Measurements from ENCODE around the gene MTCH2. TPM values are rescaled to one million over a fixed set of nuclear protein-coding genes. Genes with fewer than 3 reads are reported as not detected.

Gene MTCH2
- total RNA-seq, 1 donor from 2014 or later = 111 TPM

GRCh38 chr11:47595029-47595428, 47.3 kb downstream of the MTCH2 start:
- intact Hi-C loops (cut with DNase I) = no loop called here
- ATAC-seq (ENCODE audit: poor library complexity) (peak; percentile 94), DNase-seq (peak; percentile 61)

- intact Hi-C loops (cut with DNase I) = no loop called here
- no peak for ATAC-seq (ENCODE audit: poor library complexity)
These were observed 48.2 kb downstream of the MTCH2 start, which contains the start of gene C1QTNF4 for GRCh38 chr11:47593934-47594855. C1QTNF4 (minus strand) TSS chr11:47594411; CDS start chr11:47590810, 3,601 bp downstream.

GRCh38 chr11:47593492-47593933, 48.8 kb downstream of the MTCH2 start:
- intact Hi-C loops (cut with DNase I) = no loop called here
- DNase-seq (no peak), ATAC-seq (ENCODE audit: poor library complexity) (no peak)

More at GRCh38 chr11:47593934-47594855, 48.2 kb downstream of the MTCH2 start, which contains the start of gene C1QTNF4:
- DNase-seq = no peak

- DNase-seq = no peak
- intact Hi-C loops (cut with DNase I) = no loop called here
- ATAC-seq (ENCODE audit: poor library complexity) = no peak
These were observed 49.4 kb downstream of the MTCH2 start for GRCh38 chr11:47592970-47593369.

GRCh38 chr11:47592251-47592650, 50.1 kb downstream of the MTCH2 start:
- intact Hi-C loops (cut with DNase I) = no loop called here
- no peak for ATAC-seq (ENCODE audit: poor library complexity)
- no peak for DNase-seq

GRCh38 chr11:47591764-47592163, 50.6 kb downstream of the MTCH2 start:
- DNase-seq (no peak), ATAC-seq (ENCODE audit: poor library complexity) (no peak)
- intact Hi-C loops (cut with DNase I) = no loop called here

GRCh38 chr11:47589977-47590861, 52.1 kb downstream of the MTCH2 start:
- ATAC-seq (ENCODE audit: poor library complexity) = no peak
- intact Hi-C loops (cut with DNase I) = no loop called here
- no peak for DNase-seq

- intact Hi-C loops (cut with DNase I) = no loop called here
- no peak for DNase-seq
- ATAC-seq (ENCODE audit: poor library complexity) = no peak
These were observed 52.8 kb downstream of the MTCH2 start for GRCh38 chr11:47589584-47589976.

GRCh38 chr11:47589118-47589517, 53.2 kb downstream of the MTCH2 start:
- DNase-seq (no peak), ATAC-seq (ENCODE audit: poor library complexity) (no peak)
- intact Hi-C loops (cut with DNase I) = no loop called here

- intact Hi-C loops (cut with DNase I) = no loop called here
- peak; percentile 56 for ATAC-seq (ENCODE audit: poor library complexity)
- DNase-seq = peak; percentile 78
These were observed 54.5 kb downstream of the MTCH2 start for GRCh38 chr11:47587723-47588326.

- intact Hi-C loops (cut with DNase I) = no loop called here
- ATAC-seq (ENCODE audit: poor library complexity) = no peak
- DNase-seq = no peak
These were observed 55.2 kb downstream of the MTCH2 start for GRCh38 chr11:47587039-47587716.

GRCh38 chr11:47586098-47586855, 56.1 kb downstream of the MTCH2 start, which contains the start of gene FAM180B:
FAM180B (plus strand) TSS chr11:47586678; CDS start chr11:47586769, 91 bp downstream.
- peak; percentile 38 for ATAC-seq (ENCODE audit: poor library complexity)
- intact Hi-C loops (cut with DNase I) = no loop called here
- DNase-seq = peak; percentile 50

GRCh38 chr11:47583844-47584243, 58.5 kb downstream of the MTCH2 start:
- ATAC-seq (ENCODE audit: poor library complexity) = no peak
- DNase-seq = no peak
- intact Hi-C loops (cut with DNase I) = no loop called here

- ATAC-seq (ENCODE audit: poor library complexity) = peak; percentile 96
- DNase-seq = peak; percentile 90
- intact Hi-C loops (cut with DNase I) = no loop called here
These were observed 63.5 kb downstream of the MTCH2 start, which contains the start of the genes KBTBD4 and NDUFS3 for GRCh38 chr11:47578524-47579494. KBTBD4 (minus strand) TSS chr11:47578970; CDS start chr11:47578951, 19 bp downstream. NDUFS3 (plus strand) TSS chr11:47579074; CDS start chr11:47579092, 18 bp downstream.

- ATAC-seq (ENCODE audit: poor library complexity) (no peak), DNase-seq (no peak)
- intact Hi-C loops (cut with DNase I) = no loop called here
These were observed 64.8 kb downstream of the MTCH2 start for GRCh38 chr11:47577460-47578041.

- DNase-seq (peak; percentile 54), ATAC-seq (ENCODE audit: poor library complexity) (peak; percentile 91)
- intact Hi-C loops (cut with DNase I) = no loop called here
These were observed 69.0 kb downstream of the MTCH2 start for GRCh38 chr11:47573321-47573720.

Data from Right ventricle myocardium superior (tissue), 1 donor.